HEK293 (cell line): ENCODE results near the gene FAM181A.

Experiments used
- ZNF274 ChIP-seq, 2 experiments: fragments of 200-500 bp in 1 of 2; fragments of 450-650 bp in 1 of 2; sonication (Bioruptor generic) in 1 of 2; formaldehyde crosslinking in 1 of 2; IDR thresholded peaks; 2 replicates each; pipeline versions ENCODE4 v1.5.1 to v1.6.1; 2014 to 2016; ENCODE audit warnings: borderline replicate concordance in 1 of 2, inconsistent platforms in 1 of 2, low read length in 1 of 2, missing biosample characterization in 1 of 2, missing genetic modification characterization in 1 of 2
- TF ChIP-seq, protein P1 (sequence below): fragments of 450-650 bp; formaldehyde crosslinking; IDR thresholded peaks from 2 replicates; pipeline ENCODE4 v1.5.1; 2016; ENCODE audit warnings: missing biosample characterization, missing genetic modification characterization

DNA sequence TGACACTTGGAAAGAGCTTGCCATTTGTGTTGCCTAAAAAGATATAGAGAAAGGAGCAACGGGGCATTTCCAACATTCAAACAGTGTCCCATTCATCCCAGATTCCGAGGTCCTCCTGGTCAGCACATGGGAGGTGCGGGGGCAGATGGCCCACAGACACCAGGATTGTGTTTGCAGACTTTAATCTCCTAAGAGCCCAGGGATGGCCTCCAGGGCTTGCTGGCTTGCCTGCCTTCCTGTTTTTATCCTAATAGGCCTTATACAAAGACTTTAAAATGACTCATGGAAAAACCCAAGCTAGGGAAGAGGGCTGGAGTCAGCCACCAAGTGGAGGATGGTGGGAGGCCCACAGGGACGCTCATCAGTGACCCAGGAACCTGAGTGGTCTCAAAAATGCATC, 21.5 kb upstream of the FAM181A start:
- TF ChIP-seq ZNF274 (IDR thresholded peaks at IDR 0.05; ENCODE audit: low read length) (no peak), ZNF274 (tag by site-specific recombination; IDR thresholded peaks at IDR 0.05; ENCODE audit: borderline replicate concordance) (no peak)
- TF ChIP-seq, protein P1, sequence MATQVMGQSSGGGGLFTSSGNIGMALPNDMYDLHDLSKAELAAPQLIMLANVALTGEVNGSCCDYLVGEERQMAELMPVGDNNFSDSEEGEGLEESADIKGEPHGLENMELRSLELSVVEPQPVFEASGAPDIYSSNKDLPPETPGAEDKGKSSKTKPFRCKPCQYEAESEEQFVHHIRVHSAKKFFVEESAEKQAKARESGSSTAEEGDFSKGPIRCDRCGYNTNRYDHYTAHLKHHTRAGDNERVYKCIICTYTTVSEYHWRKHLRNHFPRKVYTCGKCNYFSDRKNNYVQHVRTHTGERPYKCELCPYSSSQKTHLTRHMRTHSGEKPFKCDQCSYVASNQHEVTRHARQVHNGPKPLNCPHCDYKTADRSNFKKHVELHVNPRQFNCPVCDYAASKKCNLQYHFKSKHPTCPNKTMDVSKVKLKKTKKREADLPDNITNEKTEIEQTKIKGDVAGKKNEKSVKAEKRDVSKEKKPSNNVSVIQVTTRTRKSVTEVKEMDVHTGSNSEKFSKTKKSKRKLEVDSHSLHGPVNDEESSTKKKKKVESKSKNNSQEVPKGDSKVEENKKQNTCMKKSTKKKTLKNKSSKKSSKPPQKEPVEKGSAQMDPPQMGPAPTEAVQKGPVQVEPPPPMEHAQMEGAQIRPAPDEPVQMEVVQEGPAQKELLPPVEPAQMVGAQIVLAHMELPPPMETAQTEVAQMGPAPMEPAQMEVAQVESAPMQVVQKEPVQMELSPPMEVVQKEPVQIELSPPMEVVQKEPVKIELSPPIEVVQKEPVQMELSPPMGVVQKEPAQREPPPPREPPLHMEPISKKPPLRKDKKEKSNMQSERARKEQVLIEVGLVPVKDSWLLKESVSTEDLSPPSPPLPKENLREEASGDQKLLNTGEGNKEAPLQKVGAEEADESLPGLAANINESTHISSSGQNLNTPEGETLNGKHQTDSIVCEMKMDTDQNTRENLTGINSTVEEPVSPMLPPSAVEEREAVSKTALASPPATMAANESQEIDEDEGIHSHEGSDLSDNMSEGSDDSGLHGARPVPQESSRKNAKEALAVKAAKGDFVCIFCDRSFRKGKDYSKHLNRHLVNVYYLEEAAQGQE (tag by site-specific recombination): no peak
